ENCODE measurements around the gene OSBPL1A.

Gene OSBPL1A

GRCh38 chr18:24142376-24142775 is 255.2 kb downstream of the OSBPL1A start:
- Mint-ChIP-seq H3K36me3 (peaks cover 12% of the 10 kb centered on the region), H3K27ac (no peak overlapping the region), H3K4me1 (peaks cover 16% of the 10 kb centered on the region), H3K4me3 (no peak overlapping the region), H3K9me3 (no peaks in the 10 kb centered on the region)
- ATAC-seq (no peak), DNase-seq (ENCODE audit: low spot score in 2 of 2) (no peak)

GRCh38 chr18:24140697-24141096 is 256.9 kb downstream of the OSBPL1A start:
- Mint-ChIP-seq H3K27ac (no peak overlapping the region), H3K4me1 (peaks cover 28% of the 10 kb centered on the region), H3K4me3 (no peak overlapping the region), H3K36me3 (peaks cover 24% of the 10 kb centered on the region), H3K9me3 (no peaks in the 10 kb centered on the region)
- ATAC-seq (no peak), DNase-seq (ENCODE audit: low spot score in 2 of 2) (no peak)

- ATAC-seq (peak; percentile 91), DNase-seq (ENCODE audit: low spot score in 2 of 2) (peak; percentile 32 to 75)
- Mint-ChIP-seq H3K4me1 (peaks cover 28% of the 10 kb centered on the region), H3K9me3 (no peaks in the 10 kb centered on the region), H3K4me3 (peak within 1 kb of the TSS; percentile 87), H3K27ac (peak within 1 kb of the TSS; percentile 77), H3K36me3 (peaks cover 41% of the 10 kb centered on the region)
Measured at GRCh38 chr18:24138789-24139616, 258.6 kb downstream of the OSBPL1A start, which contains the start of gene CABYR. CABYR (plus strand) TSS chr18:24139062; CDS start chr18:24143115, 4,053 bp downstream.

- DNase-seq (ENCODE audit: low spot score in 2 of 2) (no peak), ATAC-seq (peak; percentile 22)
- H3K27ac Mint-ChIP-seq, result peak overlapping the region; percentile 77
Measured at GRCh38 chr18:24138409-24138788, 259.2 kb downstream of the OSBPL1A start.

GRCh38 chr18:24136967-24137373 is 260.7 kb downstream of the OSBPL1A start:
- Mint-ChIP-seq H3K4me1 (peaks cover 28% of the 10 kb centered on the region), H3K4me3 (no peak overlapping the region), H3K36me3 (peaks cover 61% of the 10 kb centered on the region), H3K27ac (no peak overlapping the region), H3K9me3 (no peaks in the 10 kb centered on the region)
- ATAC-seq, result peak; percentile 62
- no peak for DNase-seq (ENCODE audit: low spot score in 2 of 2)

More at GRCh38 chr18:24138409-24138788, 259.2 kb downstream of the OSBPL1A start:
- H3K9me3 Mint-ChIP-seq, result no peaks in the 10 kb centered on the region
- H3K4me3 Mint-ChIP-seq, result peak overlapping the region; percentile 87
- peaks cover 47% of the 10 kb centered on the region for H3K36me3 Mint-ChIP-seq
- peaks cover 28% of the 10 kb centered on the region for H3K4me1 Mint-ChIP-seq

GRCh38 chr18:24130494-24130893 is 267.1 kb downstream of the OSBPL1A start:
- H3K4me3 Mint-ChIP-seq, result no peak overlapping the region
- ATAC-seq (no peak), DNase-seq (ENCODE audit: low spot score in 2 of 2) (no peak)
- H3K9me3 Mint-ChIP-seq, result no peaks in the 10 kb centered on the region
- H3K4me1 Mint-ChIP-seq, result peaks cover 6% of the 10 kb centered on the region
- peaks cover 99% of the 10 kb centered on the region for H3K36me3 Mint-ChIP-seq
- no peak overlapping the region for H3K27ac Mint-ChIP-seq

GRCh38 chr18:24128700-24129099 is 268.9 kb downstream of the OSBPL1A start:
- Mint-ChIP-seq H3K4me1 (peaks cover 6% of the 10 kb centered on the region), H3K4me3 (no peak overlapping the region), H3K36me3 (peaks cover 99% of the 10 kb centered on the region), H3K27ac (no peak overlapping the region), H3K9me3 (no peaks in the 10 kb centered on the region)
- ATAC-seq, result no peak
- DNase-seq (ENCODE audit: low spot score in 2 of 2), result no peak

- no peak for DNase-seq (ENCODE audit: low spot score in 2 of 2)
- Mint-ChIP-seq H3K36me3 (peaks cover 99% of the 10 kb centered on the region), H3K27ac (peak overlapping the region; percentile 78), H3K9me3 (no peaks in the 10 kb centered on the region), H3K4me1 (peaks cover 6% of the 10 kb centered on the region), H3K4me3 (no peak overlapping the region)
- no peak for ATAC-seq
Measured at GRCh38 chr18:24127735-24128134, 269.9 kb downstream of the OSBPL1A start.

- DNase-seq (ENCODE audit: low spot score in 2 of 2) (no peak), ATAC-seq (no peak)
- Mint-ChIP-seq H3K4me1 (peaks cover 6% of the 10 kb centered on the region), H3K4me3 (no peak overlapping the region), H3K27ac (peak overlapping the region; percentile 78), H3K9me3 (no peaks in the 10 kb centered on the region), H3K36me3 (peaks cover 99% of the 10 kb centered on the region)
Measured at GRCh38 chr18:24126155-24126961, 271.3 kb downstream of the OSBPL1A start.

- H3K4me3 Mint-ChIP-seq, result no peak overlapping the region
- no peak overlapping the region for H3K27ac Mint-ChIP-seq
- H3K36me3 Mint-ChIP-seq, result peaks cover 100% of the 10 kb centered on the region
- no peak for ATAC-seq
- no peak for DNase-seq (ENCODE audit: low spot score in 2 of 2)
- peaks cover 8% of the 10 kb centered on the region for H3K4me1 Mint-ChIP-seq
- H3K9me3 Mint-ChIP-seq, result no peaks in the 10 kb centered on the region
Measured at GRCh38 chr18:24121625-24122024, 276.0 kb downstream of the OSBPL1A start.

- Mint-ChIP-seq H3K36me3 (peaks cover 100% of the 10 kb centered on the region), H3K4me3 (no peak overlapping the region), H3K4me1 (peaks cover 15% of the 10 kb centered on the region), H3K9me3 (no peaks in the 10 kb centered on the region), H3K27ac (no peak overlapping the region)
- ATAC-seq, result no peak
- DNase-seq (ENCODE audit: low spot score in 2 of 2), result no peak
Measured at GRCh38 chr18:24120676-24121075, 276.9 kb downstream of the OSBPL1A start.

- H3K27ac Mint-ChIP-seq, result peak overlapping the region; percentile 77
Measured at GRCh38 chr18:24118750-24119577, 278.7 kb downstream of the OSBPL1A start.

GRCh38 chr18:24115628-24116027 is 282.0 kb downstream of the OSBPL1A start:
- peak; percentile 29 for ATAC-seq
- no peak for DNase-seq (ENCODE audit: low spot score in 2 of 2)
- Mint-ChIP-seq H3K9me3 (no peaks in the 10 kb centered on the region), H3K27ac (peak overlapping the region; percentile 86), H3K36me3 (peaks cover 77% of the 10 kb centered on the region), H3K4me3 (peak overlapping the region; percentile 32), H3K4me1 (peaks cover 53% of the 10 kb centered on the region)

More at GRCh38 chr18:24118750-24119577, 278.7 kb downstream of the OSBPL1A start:
- H3K36me3 Mint-ChIP-seq, result peaks cover 98% of the 10 kb centered on the region
- H3K4me3 Mint-ChIP-seq, result no peak overlapping the region
- ATAC-seq (peak; percentile 71), DNase-seq (ENCODE audit: low spot score in 2 of 2) (peak; percentile 64 to 84)
- H3K4me1 Mint-ChIP-seq, result peaks cover 32% of the 10 kb centered on the region
- no peaks in the 10 kb centered on the region for H3K9me3 Mint-ChIP-seq

- ATAC-seq (peak; percentile 90), DNase-seq (ENCODE audit: low spot score in 2 of 2) (peak in 1 of 2 donors; percentile 62)
- Mint-ChIP-seq H3K36me3 (peaks cover 71% of the 10 kb centered on the region), H3K27ac (peak overlapping the region; percentile 86), H3K4me1 (peaks cover 53% of the 10 kb centered on the region), H3K4me3 (peak overlapping the region; percentile 32), H3K9me3 (no peaks in the 10 kb centered on the region)
Measured at GRCh38 chr18:24114924-24115549, 282.6 kb downstream of the OSBPL1A start.
